Endometrial microvascular endothelial cells (primary cell): ENCODE results near the gene PLCB1. TPM values are rescaled to one million over a fixed set of nuclear protein-coding genes. Genes with fewer than 3 reads are reported as not detected.

Experiments used
- in situ Hi-C: cut with HindIII; loops from 2 replicates; pipeline ENCODE4 v1.10.0; 2017; ENCODE audit warnings: low sequenced_read_pairs, low pct_unique_long_range_greater_than_20kb; ENCODE audit errors: inconsistent ontology term
- total RNA-seq: library from RNA; depleted of rRNA; stranded (reverse); fragments of >200 nt; gene quantifications from one replicate; pipeline ENCODE4 v1.2.3, GENCODE V29; 2015; ENCODE audit errors: inconsistent ontology term

Gene PLCB1
- total RNA-seq, 1 donor from 2014 or later = 16.1 TPM

- in situ Hi-C loops = no loop called here
Observed at GRCh38 chr20:8223091-8223870, 91.2 kb downstream of the PLCB1 start.

GRCh38 chr20:8225658-8226057, 93.6 kb downstream of the PLCB1 start:
- in situ Hi-C loops = no loop called here

GRCh38 chr20:8226106-8226505, 94.0 kb downstream of the PLCB1 start:
- in situ Hi-C loops = no loop called here

- in situ Hi-C loops = no loop called here
Observed at GRCh38 chr20:8227293-8227692, 95.2 kb downstream of the PLCB1 start.

- in situ Hi-C loops = no loop called here
Observed at GRCh38 chr20:8228315-8228714, 96.2 kb downstream of the PLCB1 start.

GRCh38 chr20:8229090-8229489, 97.0 kb downstream of the PLCB1 start:
- in situ Hi-C loops = no loop called here

- in situ Hi-C loops = no loop called here
Observed at GRCh38 chr20:8231038-8231437, 99.0 kb downstream of the PLCB1 start.

- in situ Hi-C loops = no loop called here
Observed at GRCh38 chr20:8232332-8232731, 100.3 kb downstream of the PLCB1 start.

- in situ Hi-C loops = no loop called here
Observed at GRCh38 chr20:8234580-8234979, 102.5 kb downstream of the PLCB1 start.

GRCh38 chr20:8242066-8242465, 110.0 kb downstream of the PLCB1 start:
- in situ Hi-C loops = no loop called here

- in situ Hi-C loops = no loop called here
Observed at GRCh38 chr20:8242827-8243724, 111.0 kb downstream of the PLCB1 start.

GRCh38 chr20:8244637-8245036, 112.6 kb downstream of the PLCB1 start:
- in situ Hi-C loops = no loop called here

GRCh38 chr20:8246153-8246552, 114.1 kb downstream of the PLCB1 start:
- in situ Hi-C loops = no loop called here

GRCh38 chr20:8246716-8247115, 114.7 kb downstream of the PLCB1 start:
- in situ Hi-C loops = no loop called here

- in situ Hi-C loops = no loop called here
Observed at GRCh38 chr20:8248051-8248450, 116.0 kb downstream of the PLCB1 start.

- in situ Hi-C loops = no loop called here
Observed at GRCh38 chr20:8249634-8250033, 117.6 kb downstream of the PLCB1 start.

GRCh38 chr20:8250539-8251200, 118.6 kb downstream of the PLCB1 start:
- in situ Hi-C loops = no loop called here

GRCh38 chr20:8251201-8251575, 119.1 kb downstream of the PLCB1 start:
- in situ Hi-C loops = no loop called here

- in situ Hi-C loops = no loop called here
Observed at GRCh38 chr20:8254911-8255582, 123.0 kb downstream of the PLCB1 start.
